AG09319 (cell line): ENCODE measurements around the gene RHBDF2.

Source experiments
- DNase-seq: peaks from one replicate; pipeline ENCODE4 v3.0.0-alpha.2; 2010; ENCODE audit warnings: low read depth; ENCODE audit errors: extremely low read depth
- CTCF ChIP-seq: IDR thresholded peaks from 2 replicates; pipeline ENCODE4 v1.5.1; 2011; ENCODE audit warnings: low read depth, mild to moderate bottlenecking, inconsistent platforms, low read length, moderate library complexity

The RHBDF2 gene

GRCh38 chr17:76466775-76467130 is 34.5 kb downstream of the RHBDF2 start:
- TF ChIP-seq CTCF, result no peak
- DNase-seq, result no peak

GRCh38 chr17:76462556-76463290 is 38.5 kb downstream of the RHBDF2 start:
- DNase-seq, result no peak
- no peak for TF ChIP-seq CTCF

GRCh38 chr17:76461765-76462555 is 39.3 kb downstream of the RHBDF2 start:
- no peak for DNase-seq
- TF ChIP-seq CTCF, result no peak

DNA sequence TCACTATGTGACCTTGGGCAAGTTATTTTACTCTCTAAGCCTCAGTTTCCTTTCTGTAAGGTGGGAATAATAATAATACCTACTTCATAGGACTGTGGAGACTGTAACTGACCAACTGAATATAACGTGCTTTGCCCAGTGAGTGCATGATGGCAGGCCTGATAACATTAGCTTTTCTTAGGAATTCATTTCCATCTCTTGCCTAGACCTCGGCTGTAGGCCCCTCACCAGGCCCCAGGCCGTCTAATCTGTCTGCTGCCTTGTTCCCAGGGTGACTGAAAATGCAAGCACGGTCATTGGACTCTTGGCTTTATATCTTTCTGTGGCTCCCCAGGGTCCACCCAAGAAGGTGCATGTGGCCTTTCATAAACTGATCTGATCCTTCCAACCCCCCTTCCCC is 41.5 kb downstream of the RHBDF2 start:
- DNase-seq, result no peak
- no peak for TF ChIP-seq CTCF

GRCh38 chr17:76458580-76459490 is 42.4 kb downstream of the RHBDF2 start:
- TF ChIP-seq CTCF, result peak; percentile 59
- DNase-seq, result no peak

- no peak for DNase-seq
- no peak for TF ChIP-seq CTCF
Observed at GRCh38 chr17:76453431-76453743, 47.8 kb downstream of the RHBDF2 start.
